Measurements from ENCODE around the gene TM2D1.
"Not testable (repeated sequence)": the region's sequence is repeated elsewhere in the genome, so short reads cannot be mapped to it uniquely, and the experiment has no call there.

The TM2D1 gene

DNA sequence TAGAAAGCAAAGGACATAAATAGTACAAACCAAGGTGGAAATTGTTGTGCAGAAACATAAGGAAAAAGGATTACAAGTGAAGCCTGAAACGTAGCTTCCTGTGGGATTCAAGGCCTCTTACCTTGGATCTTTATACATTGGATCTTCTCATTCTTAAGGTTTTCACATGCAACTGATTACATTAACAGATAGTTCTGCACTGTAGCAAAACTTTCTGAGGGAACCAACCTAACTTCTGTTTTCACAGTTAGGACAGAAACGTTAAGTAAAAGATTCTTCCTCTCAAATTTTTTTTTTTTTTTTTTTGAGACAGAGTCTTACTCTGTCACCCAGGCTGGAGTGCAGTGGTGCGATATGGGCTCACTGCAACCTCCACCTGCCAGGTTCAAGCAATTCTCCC, 7.8 kb upstream of the TM2D1 start:
- Histone ChIP-seq H3K27me3 (replicated peaks) (no peaks in the 10 kb centered on the region), H3K36me3 (replicated peaks) (no peaks in the 10 kb centered on the region), H3K4me3 (ENCODE audit: low read depth, low read length) (no peak overlapping the region), H3K27ac (no peak overlapping the region)
- in situ Hi-C loops (cut with HindIII; ENCODE audit: low pct_ligation_motif_present, low sequenced_read_pairs), result no loop called here
- DNase-seq, result no peak
- TF ChIP-seq, protein P1, sequence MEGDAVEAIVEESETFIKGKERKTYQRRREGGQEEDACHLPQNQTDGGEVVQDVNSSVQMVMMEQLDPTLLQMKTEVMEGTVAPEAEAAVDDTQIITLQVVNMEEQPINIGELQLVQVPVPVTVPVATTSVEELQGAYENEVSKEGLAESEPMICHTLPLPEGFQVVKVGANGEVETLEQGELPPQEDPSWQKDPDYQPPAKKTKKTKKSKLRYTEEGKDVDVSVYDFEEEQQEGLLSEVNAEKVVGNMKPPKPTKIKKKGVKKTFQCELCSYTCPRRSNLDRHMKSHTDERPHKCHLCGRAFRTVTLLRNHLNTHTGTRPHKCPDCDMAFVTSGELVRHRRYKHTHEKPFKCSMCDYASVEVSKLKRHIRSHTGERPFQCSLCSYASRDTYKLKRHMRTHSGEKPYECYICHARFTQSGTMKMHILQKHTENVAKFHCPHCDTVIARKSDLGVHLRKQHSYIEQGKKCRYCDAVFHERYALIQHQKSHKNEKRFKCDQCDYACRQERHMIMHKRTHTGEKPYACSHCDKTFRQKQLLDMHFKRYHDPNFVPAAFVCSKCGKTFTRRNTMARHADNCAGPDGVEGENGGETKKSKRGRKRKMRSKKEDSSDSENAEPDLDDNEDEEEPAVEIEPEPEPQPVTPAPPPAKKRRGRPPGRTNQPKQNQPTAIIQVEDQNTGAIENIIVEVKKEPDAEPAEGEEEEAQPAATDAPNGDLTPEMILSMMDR (IDR thresholded peaks at IDR 0.05; ENCODE audit: low read depth, low read length, missing control alignments), result no peak

DNA sequence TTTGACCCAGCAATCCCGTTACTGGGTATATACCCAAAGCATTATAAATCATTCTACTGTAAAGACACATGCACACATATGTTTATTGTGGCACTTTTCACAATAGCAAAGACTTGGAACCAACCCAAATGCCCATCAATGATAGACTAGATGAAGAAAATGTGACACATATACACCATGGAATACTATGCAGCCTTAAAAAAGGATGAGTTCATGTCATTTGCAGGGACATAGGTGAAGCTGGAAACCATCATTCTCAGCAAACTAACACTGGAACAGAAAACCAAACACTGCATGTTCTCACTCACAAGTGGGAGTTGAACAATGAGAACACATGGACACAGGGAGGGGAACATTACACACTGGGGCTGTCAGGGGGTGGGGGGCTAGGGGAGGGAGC, 5.7 kb upstream of the TM2D1 start:
- H3K36me3 ChIP-seq (replicated peaks); H3K27ac ChIP-seq; in situ Hi-C loops (cut with HindIII; ENCODE audit: low pct_ligation_motif_present, low sequenced_read_pairs); H3K27me3 ChIP-seq (replicated peaks); DNase-seq; H3K4me3 ChIP-seq (ENCODE audit: low read depth, low read length): not testable (repeated sequence)

DNA sequence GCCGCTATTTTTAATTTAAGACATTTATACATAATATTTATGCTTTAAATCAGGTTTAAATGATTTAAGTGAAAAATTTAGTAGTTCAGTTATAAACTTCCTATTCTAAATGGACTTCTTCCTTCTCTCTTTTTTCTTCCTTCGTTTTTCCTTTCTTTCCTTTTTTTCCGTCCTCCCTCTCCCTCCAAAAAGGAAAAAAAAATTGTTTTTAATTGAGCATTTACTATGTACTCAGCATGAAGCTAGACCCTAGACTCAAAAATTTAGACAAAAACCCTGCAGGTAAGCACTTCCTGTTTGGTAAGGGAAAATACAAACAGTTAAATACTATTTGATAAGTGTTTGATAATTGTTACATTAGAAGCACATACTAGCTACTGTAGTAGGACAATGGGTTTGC, 2.6 kb upstream of the TM2D1 start:
- in situ Hi-C loops (cut with HindIII; ENCODE audit: low pct_ligation_motif_present, low sequenced_read_pairs), result no loop called here
- H3K27me3 ChIP-seq (replicated peaks), result no peaks in the 10 kb centered on the region
- H3K36me3 ChIP-seq (replicated peaks), result no peaks in the 10 kb centered on the region
- no peak for DNase-seq
- TF ChIP-seq, protein P1 (IDR thresholded peaks at IDR 0.05; ENCODE audit: low read depth, low read length, missing control alignments), result no peak
- no peak overlapping the region for H3K4me3 ChIP-seq (ENCODE audit: low read depth, low read length)
- no peak overlapping the region for H3K27ac ChIP-seq

DNA sequence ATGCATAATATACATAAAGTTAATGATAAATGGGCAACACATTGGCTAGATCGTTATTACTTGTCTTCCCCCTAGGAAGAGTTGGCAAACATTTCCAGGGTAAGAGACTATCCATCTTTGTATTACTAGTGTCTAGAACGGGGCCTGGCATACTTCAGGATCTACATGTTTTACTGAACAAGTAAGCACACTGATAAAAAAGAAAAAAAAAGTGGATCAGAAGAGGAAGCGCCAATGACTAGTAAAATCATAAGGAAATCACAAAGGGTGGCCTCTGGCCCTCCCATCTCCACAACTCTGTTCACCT, 482 bp downstream of the TM2D1 start:
- DNase-seq, result no peak
- Histone ChIP-seq H3K36me3 (replicated peaks) (peaks cover 2% of the 10 kb centered on the region), H3K4me3 (ENCODE audit: low read depth, low read length) (peak overlapping the region; percentile 100), H3K27me3 (replicated peaks) (no peaks in the 10 kb centered on the region), H3K27ac (peak overlapping the region; percentile 89)
- in situ Hi-C loops (cut with HindIII; ENCODE audit: low pct_ligation_motif_present, low sequenced_read_pairs), result no loop called here
- TF ChIP-seq, protein P1 (IDR thresholded peaks at IDR 0.05; ENCODE audit: low read depth, low read length, missing control alignments), result no peak

- DNase-seq; H3K36me3 ChIP-seq (replicated peaks); in situ Hi-C loops (cut with HindIII; ENCODE audit: low pct_ligation_motif_present, low sequenced_read_pairs); H3K27me3 ChIP-seq (replicated peaks); H3K4me3 ChIP-seq (ENCODE audit: low read depth, low read length); H3K27ac ChIP-seq: not testable (repeated sequence)
These were observed 5.8 kb downstream of the TM2D1 start for GRCh38 chr1:61718996-61719663.

- Histone ChIP-seq H3K4me3 (ENCODE audit: low read depth, low read length) (no peak overlapping the region), H3K36me3 (replicated peaks) (peaks cover 3% of the 10 kb centered on the region), H3K27me3 (replicated peaks) (no peaks in the 10 kb centered on the region), H3K27ac (no peak overlapping the region)
- TF ChIP-seq, protein P1 (IDR thresholded peaks at IDR 0.05; ENCODE audit: low read depth, low read length, missing control alignments), result no peak
- in situ Hi-C loops (cut with HindIII; ENCODE audit: low pct_ligation_motif_present, low sequenced_read_pairs), result no loop called here
- DNase-seq, result no peak
These were observed 13.0 kb downstream of the TM2D1 start for GRCh38 chr1:61711969-61712368.

GRCh38 chr1:61711257-61711656, 13.7 kb downstream of the TM2D1 start:
- DNase-seq, result peak; percentile 55
- H3K27me3 ChIP-seq (replicated peaks); H3K36me3 ChIP-seq (replicated peaks); in situ Hi-C loops (cut with HindIII; ENCODE audit: low pct_ligation_motif_present, low sequenced_read_pairs); H3K27ac ChIP-seq; H3K4me3 ChIP-seq (ENCODE audit: low read depth, low read length): not testable (repeated sequence)

Measured in brain microvascular endothelial cell (primary cell).